HG03108 (cell line): ENCODE results near the gene NCOA1.

Source experiments
- ATAC-seq: cut with Tn5 transposase; IDR thresholded peaks from one replicate; pipeline ENCODE4 v1.9.1; 2021; ENCODE audit warnings: moderate library complexity; ENCODE audit not compliant: unreplicated experiment

NCOA1 gene

GRCh38 chr2:24816404-24816803 is 325.4 kb downstream of the NCOA1 start:
- no peak for ATAC-seq

- no peak for ATAC-seq
Observed at GRCh38 chr2:24816884-24817283, 325.8 kb downstream of the NCOA1 start.

GRCh38 chr2:24818721-24819167 is 327.7 kb downstream of the NCOA1 start:
- no peak for ATAC-seq

- ATAC-seq: no peak
Observed at GRCh38 chr2:24819442-24820174, 328.6 kb downstream of the NCOA1 start.

- no peak for ATAC-seq
Observed at GRCh38 chr2:24820175-24820513, 329.1 kb downstream of the NCOA1 start.
